ENCODE measurements around the gene PDE12. TPM values are rescaled to one million over a fixed set of nuclear protein-coding genes. Genes with fewer than 3 reads are reported as not detected.

PDE12 gene, protein sequence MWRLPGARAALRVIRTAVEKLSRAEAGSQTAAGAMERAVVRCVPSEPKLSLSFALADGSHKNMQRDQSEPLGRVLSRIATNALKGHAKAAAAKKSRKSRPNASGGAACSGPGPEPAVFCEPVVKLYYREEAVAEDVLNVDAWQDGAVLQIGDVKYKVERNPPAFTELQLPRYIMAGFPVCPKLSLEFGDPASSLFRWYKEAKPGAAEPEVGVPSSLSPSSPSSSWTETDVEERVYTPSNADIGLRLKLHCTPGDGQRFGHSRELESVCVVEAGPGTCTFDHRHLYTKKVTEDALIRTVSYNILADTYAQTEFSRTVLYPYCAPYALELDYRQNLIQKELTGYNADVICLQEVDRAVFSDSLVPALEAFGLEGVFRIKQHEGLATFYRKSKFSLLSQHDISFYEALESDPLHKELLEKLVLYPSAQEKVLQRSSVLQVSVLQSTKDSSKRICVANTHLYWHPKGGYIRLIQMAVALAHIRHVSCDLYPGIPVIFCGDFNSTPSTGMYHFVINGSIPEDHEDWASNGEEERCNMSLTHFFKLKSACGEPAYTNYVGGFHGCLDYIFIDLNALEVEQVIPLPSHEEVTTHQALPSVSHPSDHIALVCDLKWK
- total RNA-seq = 10 to 100 TPM; 25.9 to 27.7 TPM

DNA sequence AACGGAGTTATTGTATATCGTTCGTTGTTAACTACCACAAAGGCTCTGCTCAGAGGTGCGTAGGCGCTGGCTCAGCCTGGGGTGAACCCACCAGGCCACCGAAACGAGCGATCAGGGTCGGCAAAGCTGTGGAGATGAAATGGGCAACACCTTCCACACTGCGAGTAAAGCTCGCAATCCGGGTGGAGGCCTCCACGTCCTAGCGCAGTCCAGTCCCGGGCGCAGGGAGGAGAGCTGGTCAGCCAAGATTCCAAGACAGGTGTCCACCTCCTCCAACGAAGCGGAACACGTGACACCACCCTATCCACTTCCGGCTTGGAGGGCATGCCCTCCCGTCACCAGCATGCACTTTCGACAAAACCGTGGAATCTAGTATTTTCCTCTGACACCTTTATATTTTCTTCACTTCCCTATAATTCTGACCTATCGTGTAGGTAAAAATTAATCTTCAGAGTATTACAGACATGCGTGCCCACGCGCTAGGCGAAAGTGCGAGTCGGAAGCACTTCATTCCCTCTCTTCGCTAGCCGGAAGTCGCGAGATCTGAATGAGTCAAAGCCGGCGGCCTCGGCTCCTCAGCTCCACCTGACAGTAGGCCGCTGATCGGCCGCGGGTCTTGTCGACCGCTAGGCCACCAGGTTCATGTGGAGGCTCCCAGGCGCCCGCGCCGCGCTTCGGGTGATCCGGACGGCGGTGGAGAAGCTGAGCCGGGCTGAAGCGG, at the start of gene PDE12:
Gene PDE12 (plus strand): TSS at position 537 of the 721 bp plus-strand sequence. CDS start 106 bp downstream, at position 643.
- Mint-ChIP-seq H3K27ac (peak within 1 kb of the TSS; percentile 93), H3K9me3 (no peaks in the 10 kb centered on the region), H3K36me3 (ENCODE audit: low read depth) (peaks cover 34% of the 10 kb centered on the region), H3K27me3 (no peaks in the 10 kb centered on the region), H3K4me3 (peak within 1 kb of the TSS; percentile 97), H3K4me1 (peaks cover 37% of the 10 kb centered on the region)
- DNase-seq = peak; percentile 86
- POLR2A ChIA-PET = interaction anchor here (0.7 to 7.6 kb wide), 30 partner anchors 12 to 915 kb away, joined by 3 to 173 read pairs (median 4); partner anchors contain the start of genes APPL1, ARF4, DENND6A and PDHB
- CTCF ChIA-PET = interaction anchor here (0.6 to 2.7 kb wide), 5 partner anchors 41 to 301 kb away, joined by 3 to 10 read pairs (median 5); partner anchors contain the start of gene ARF4

DNA sequence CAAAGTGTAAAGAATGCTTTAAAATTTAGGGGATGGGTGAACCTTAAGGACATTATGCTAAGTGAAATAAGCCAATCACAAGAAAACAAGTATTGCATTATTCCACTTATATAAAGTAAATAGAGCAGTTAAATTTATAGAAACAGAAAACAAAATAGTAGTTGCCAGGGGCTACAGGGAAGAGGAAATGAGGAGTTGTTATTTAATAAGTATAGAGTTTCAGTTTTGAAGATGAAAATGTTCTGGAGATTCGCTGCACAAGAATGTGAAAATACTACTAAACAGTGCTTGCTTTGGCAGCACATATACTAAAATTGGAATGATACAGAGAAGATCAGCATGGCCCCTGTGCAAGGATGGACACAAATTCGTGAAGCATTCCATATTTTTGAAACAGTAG, 43.9 kb upstream of the PDE12 start:
- Mint-ChIP-seq H3K4me1 (no peaks in the 10 kb centered on the region), H3K27ac (no peak overlapping the region), H3K9me3 (no peaks in the 10 kb centered on the region), H3K36me3 (ENCODE audit: low read depth) (no peaks in the 10 kb centered on the region), H3K4me3 (no peak overlapping the region), H3K27me3 (peaks cover 33% of the 10 kb centered on the region)
- POLR2A ChIA-PET = no interaction called here
- CTCF ChIA-PET = no interaction called here
- no peak for DNase-seq

DNA sequence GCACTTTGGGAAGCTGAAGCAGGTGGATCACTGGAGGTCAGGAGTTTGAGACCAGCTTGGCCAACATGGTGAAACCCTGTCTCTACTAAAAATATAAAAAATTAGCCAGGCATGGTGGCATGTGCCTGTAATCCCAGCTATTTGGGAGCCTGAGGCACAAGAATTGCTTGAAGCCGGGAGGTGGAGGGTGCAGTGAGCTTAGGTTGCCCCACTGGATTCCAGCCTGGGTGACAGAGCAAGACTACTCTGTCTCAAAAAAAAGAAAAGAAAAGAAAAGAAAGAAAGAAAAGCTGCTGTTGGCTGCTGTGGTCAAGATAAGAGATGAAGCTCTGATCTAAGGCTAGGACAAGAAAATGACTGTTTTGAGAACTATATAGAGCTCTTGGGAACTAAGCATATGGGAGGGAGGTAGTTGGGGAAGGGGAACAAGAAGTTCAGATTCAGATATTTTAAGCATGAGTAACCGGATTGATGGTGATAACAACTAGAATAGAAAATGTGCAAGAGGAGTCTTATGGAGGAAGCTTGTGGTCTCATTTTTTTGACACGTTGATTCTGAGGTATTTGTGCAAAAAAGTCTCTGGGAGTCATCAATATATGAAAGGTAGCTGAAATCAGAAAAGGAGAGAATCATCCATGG, 37.7 kb upstream of the PDE12 start:
- Mint-ChIP-seq H3K4me1 (peaks cover 4% of the 10 kb centered on the region), H3K27me3 (peaks cover 19% of the 10 kb centered on the region), H3K36me3 (ENCODE audit: low read depth) (no peaks in the 10 kb centered on the region), H3K9me3 (no peaks in the 10 kb centered on the region), H3K4me3 (no peak overlapping the region), H3K27ac (no peak overlapping the region)
- ChIA-PET CTCF (no interaction called here), POLR2A (interaction anchor here (0.8 to 1.3 kb wide), 3 partner anchors 12 to 38 kb away, joined by 3 read pairs; partner anchors contain the start of gene PDE12)
- DNase-seq = no peak

DNA sequence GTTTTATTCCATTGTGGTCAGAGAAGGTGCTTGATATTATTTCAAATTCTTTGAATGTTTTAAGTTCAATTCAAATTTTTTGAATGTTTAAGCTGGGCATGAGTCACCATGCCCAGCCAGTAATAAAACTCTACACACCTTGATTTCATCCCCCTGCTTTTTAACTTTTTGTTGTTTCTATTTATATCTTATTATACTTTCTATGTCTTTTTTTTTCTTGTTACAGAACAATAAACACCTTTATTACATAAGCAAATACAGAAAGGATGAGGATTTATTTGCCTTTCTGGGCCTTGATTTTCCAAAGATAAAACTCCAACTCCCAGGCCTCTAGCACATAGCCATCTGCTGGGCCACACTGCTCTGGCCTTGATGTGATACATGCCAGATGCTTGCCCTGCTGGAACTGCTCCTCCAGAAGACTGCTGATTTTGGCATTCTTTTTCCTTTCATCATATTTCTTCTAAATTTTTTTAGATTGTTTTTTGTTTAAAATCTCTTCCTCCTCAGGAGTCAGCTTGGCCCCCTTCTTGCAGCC, 25.9 kb upstream of the PDE12 start:
- Mint-ChIP-seq H3K27me3 (peaks cover 3% of the 10 kb centered on the region), H3K4me1 (no peaks in the 10 kb centered on the region), H3K4me3 (no peak overlapping the region), H3K9me3 (no peaks in the 10 kb centered on the region), H3K36me3 (ENCODE audit: low read depth) (no peaks in the 10 kb centered on the region), H3K27ac (no peak overlapping the region)
- no peak for DNase-seq
- ChIA-PET CTCF (no interaction called here), POLR2A (interaction anchor here (1.0 kb wide), 1 partner anchor 26 kb away, joined by 4 read pairs; the partner anchor contains the start of gene PDE12)

DNA sequence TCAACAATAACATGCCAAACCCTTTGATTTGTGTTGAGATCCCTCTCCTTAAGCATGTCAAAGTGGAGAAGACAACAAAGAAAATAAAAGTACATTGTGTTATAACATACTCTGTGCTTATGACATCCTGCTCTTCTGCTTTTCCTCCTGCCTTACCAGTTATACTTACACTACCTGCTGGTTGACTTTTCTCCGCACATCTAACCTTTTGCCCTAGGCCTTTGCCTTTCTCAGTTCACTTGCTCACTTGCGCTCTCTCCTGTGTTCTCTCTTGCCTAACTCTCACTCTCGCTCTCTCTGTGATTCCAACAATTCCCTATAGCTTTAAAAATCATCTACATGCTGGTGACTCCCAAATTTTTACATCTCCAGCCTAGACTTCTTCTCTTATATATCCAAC, 17.6 kb upstream of the PDE12 start:
- no peaks in the 10 kb centered on the region for H3K36me3 Mint-ChIP-seq (ENCODE audit: low read depth)
- H3K27me3 Mint-ChIP-seq = no peaks in the 10 kb centered on the region
- CTCF ChIA-PET = interaction anchor here (0.6 kb wide), 1 partner anchor 55 kb away, joined by 7 read pairs; no protein-coding TSS in a partner anchor
- no peak overlapping the region for H3K4me3 Mint-ChIP-seq
- no peak overlapping the region for H3K27ac Mint-ChIP-seq
- DNase-seq = no peak
- no peaks in the 10 kb centered on the region for H3K9me3 Mint-ChIP-seq
- H3K4me1 Mint-ChIP-seq = no peaks in the 10 kb centered on the region
- POLR2A ChIA-PET = interaction anchor here (0.9 kb wide), 1 partner anchor 19 kb away, joined by 3 read pairs; no protein-coding TSS in a partner anchor

DNA sequence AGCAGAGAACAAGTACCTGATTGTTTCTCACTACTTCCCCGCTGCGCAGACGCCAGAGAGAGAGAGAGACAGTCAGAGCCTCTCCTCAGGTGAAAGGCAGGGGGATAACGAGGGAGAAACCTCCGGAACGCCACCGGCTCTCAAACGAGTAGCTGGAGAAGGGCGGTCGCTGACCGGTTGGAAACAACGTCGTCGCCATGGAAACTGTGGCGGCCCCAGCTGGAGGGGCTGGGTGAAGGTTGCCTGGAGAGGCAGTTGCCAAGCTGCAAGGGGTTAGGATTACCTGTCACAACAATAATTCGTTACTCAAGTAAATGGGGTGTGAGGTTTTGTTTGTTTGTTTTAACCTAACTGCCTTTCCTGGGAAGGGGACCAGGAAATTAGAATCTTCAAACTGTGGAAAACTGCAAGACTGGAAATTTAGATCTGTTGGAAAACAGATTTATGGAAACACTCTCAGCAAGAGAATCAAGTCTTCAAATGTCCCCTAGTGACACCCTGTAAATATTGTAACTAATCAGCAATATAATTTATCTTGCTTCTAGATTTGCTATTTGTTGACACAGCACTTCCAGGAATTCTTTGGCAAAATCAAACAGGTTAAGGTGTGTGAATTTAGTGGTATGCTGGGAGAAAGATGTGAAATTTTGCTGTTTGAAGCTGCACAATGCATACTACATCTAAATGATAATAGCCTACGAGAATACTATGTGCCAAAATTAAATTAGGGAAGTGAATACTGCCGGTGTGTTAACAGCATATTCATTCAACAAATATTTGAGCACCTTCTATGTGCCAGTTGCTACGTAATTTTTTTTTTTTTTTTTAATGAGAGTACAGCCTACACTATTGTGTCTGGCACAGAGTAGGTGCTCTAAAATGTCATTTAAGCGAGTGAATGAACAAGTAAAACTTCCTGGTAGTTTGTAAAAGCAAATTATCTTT, 11.6 kb upstream of the PDE12 start, which contains the start of gene DNAH12:
Gene DNAH12 (minus strand): TSS at position 164 of the 945 bp plus-strand sequence. CDS start 1,474 bp downstream, outside the sequence.
- Mint-ChIP-seq H3K9me3 (no peaks in the 10 kb centered on the region), H3K27ac (no peak within 1 kb of the TSS), H3K27me3 (no peaks in the 10 kb centered on the region), H3K36me3 (ENCODE audit: low read depth) (no peaks in the 10 kb centered on the region), H3K4me3 (no peak within 1 kb of the TSS), H3K4me1 (peaks cover 3% of the 10 kb centered on the region)
- CTCF ChIA-PET = no interaction called here
- no peak for DNase-seq
- POLR2A ChIA-PET = no interaction called here

DNA sequence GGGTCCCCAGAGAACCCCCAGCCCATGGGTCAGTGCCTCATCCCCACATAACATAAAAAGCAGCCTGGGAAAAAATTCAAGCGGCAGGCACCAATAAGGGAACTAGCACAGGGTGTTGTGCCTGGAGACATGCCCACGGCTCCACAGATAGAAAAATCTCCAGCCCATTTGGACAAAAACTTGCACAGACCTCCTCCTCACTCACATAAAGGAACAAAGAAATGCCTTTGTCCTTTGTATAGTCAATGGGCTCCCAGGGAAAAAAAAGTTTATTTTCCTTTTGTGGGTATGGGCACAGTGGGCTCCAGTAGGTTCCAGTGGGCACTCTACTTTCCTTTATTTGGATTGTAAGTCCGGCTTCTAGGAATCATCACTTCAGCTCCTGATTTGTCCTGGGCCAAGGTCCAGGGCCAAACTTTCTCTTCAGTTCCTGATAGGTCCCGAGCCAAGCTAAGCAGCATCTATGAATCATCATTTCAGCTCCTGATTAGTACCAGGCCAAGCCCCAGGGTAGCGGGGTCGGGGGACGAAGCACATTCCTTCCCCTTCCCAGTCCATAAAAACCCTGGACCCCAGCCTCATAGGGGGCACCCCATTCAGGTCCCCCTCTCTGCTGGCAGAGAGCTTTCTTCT, 10.3 kb upstream of the PDE12 start:
- no peak for DNase-seq
- Mint-ChIP-seq H3K9me3 (no peaks in the 10 kb centered on the region), H3K4me3 (no peak overlapping the region), H3K4me1 (peaks cover 3% of the 10 kb centered on the region), H3K27me3 (no peaks in the 10 kb centered on the region), H3K36me3 (ENCODE audit: low read depth) (no peaks in the 10 kb centered on the region), H3K27ac (no peak overlapping the region)
- ChIA-PET POLR2A (no interaction called here), CTCF (no interaction called here)

DNA sequence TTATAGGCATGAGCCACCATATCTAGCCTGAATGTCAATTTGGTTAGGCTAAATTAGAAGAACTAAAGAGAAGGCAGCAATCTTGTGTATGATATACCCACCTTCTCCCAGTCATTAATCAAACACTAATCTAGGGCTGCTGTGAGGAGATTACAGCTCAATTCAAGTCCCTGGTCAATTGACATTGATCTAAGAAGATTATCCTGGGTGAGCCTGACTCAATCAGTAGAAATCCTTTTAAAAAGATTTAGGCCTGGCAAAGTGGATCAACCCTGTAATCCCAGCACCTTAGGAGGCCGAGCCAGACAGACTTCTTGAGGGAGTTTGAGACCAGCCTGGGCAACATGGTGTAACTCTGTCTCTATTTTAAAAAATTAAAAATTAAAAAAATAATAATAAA, 9.5 kb upstream of the PDE12 start:
- H3K9me3 Mint-ChIP-seq = no peaks in the 10 kb centered on the region
- CTCF ChIA-PET = no interaction called here
- no peak for DNase-seq
- no peak overlapping the region for H3K4me3 Mint-ChIP-seq
- H3K4me1 Mint-ChIP-seq = peaks cover 3% of the 10 kb centered on the region
- no peaks in the 10 kb centered on the region for H3K27me3 Mint-ChIP-seq
- no peak overlapping the region for H3K27ac Mint-ChIP-seq
- no peaks in the 10 kb centered on the region for H3K36me3 Mint-ChIP-seq (ENCODE audit: low read depth)
- POLR2A ChIA-PET = no interaction called here

DNA sequence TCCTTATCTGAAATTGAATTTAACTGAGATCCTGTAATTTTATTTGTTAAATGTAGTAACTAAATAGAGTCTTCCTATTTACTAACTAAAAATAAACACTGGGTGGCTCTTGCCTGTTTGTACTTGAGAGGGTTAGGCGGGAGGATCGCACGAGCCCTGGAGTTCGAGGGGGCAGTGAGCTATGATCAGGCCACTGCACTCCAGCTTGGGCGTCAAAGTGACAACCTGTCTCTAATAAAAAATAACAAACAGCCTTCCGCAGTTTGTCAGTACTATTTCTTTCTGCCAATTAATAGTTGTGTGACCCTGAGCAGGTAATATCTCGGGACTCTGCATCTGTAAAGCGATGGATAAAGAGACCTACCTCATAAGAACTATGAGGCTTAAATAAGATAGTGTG, 768 bp upstream of the PDE12 start:
- POLR2A ChIA-PET = interaction anchor here (1.2 to 7.6 kb wide), 18 partner anchors 12 to 879 kb away, joined by 3 to 173 read pairs (median 8); partner anchors contain the start of genes APPL1, ARF4, DENND6A and PDHB
- CTCF ChIA-PET = interaction anchor here (2.5 kb wide), 1 partner anchor 42 kb away, joined by 10 read pairs; the partner anchor contains the start of gene ARF4

DNA sequence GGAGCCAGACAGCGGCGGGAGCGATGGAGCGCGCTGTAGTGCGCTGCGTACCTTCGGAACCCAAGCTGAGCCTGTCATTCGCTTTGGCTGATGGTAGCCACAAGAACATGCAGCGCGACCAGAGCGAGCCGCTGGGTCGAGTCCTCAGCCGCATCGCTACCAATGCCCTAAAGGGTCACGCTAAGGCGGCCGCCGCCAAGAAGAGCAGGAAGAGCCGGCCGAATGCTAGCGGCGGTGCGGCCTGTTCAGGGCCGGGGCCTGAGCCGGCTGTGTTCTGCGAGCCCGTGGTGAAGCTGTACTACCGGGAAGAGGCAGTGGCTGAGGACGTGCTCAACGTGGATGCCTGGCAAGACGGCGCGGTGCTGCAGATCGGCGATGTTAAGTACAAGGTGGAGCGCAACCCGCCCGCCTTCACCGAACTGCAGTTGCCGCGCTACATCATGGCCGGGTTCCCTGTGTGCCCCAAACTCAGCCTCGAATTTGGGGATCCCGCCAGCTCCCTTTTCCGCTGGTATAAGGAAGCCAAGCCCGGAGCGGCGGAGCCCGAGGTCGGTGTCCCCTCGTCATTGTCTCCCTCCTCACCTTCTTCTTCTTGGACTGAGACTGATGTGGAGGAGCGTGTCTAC, 498 bp downstream of the PDE12 start:
- peak overlapping the region; percentile 97 for H3K4me3 Mint-ChIP-seq
- no peaks in the 10 kb centered on the region for H3K9me3 Mint-ChIP-seq
- DNase-seq = peak; percentile 42
- CTCF ChIA-PET = interaction anchor here (0.9 to 2.7 kb wide), 4 partner anchors 40 to 300 kb away, joined by 3 to 10 read pairs (median 8); partner anchors contain the start of gene ARF4
- peaks cover 42% of the 10 kb centered on the region for H3K4me1 Mint-ChIP-seq
- peaks cover 38% of the 10 kb centered on the region for H3K36me3 Mint-ChIP-seq (ENCODE audit: low read depth)
- H3K27ac Mint-ChIP-seq = peak overlapping the region; percentile 93
- POLR2A ChIA-PET = interaction anchor here (0.7 to 7.6 kb wide), 31 partner anchors 11 to 915 kb away, joined by 3 to 173 read pairs (median 4); partner anchors contain the start of genes APPL1, ARF4, DENND6A and PDHB
- no peaks in the 10 kb centered on the region for H3K27me3 Mint-ChIP-seq

More for the DNA sequence above, 768 bp upstream of the PDE12 start:
- no peaks in the 10 kb centered on the region for H3K27me3 Mint-ChIP-seq
- peaks cover 31% of the 10 kb centered on the region for H3K4me1 Mint-ChIP-seq
- DNase-seq = no peak
- H3K9me3 Mint-ChIP-seq = no peaks in the 10 kb centered on the region
- peak overlapping the region; percentile 93 for H3K27ac Mint-ChIP-seq
- peak overlapping the region; percentile 97 for H3K4me3 Mint-ChIP-seq
- peaks cover 29% of the 10 kb centered on the region for H3K36me3 Mint-ChIP-seq (ENCODE audit: low read depth)

Data from activated CD4-positive, alpha-beta memory T cell treated with anti-CD3 and anti-CD28 coated beads, Interleukin-2, amount 10 ng/mL, durations not matched to agents 7 days and 5 days (primary cell).